IPS-18c (cell line): ENCODE results near the gene SLC25A10.
A peak's percentile ranks its signal among the peaks of the same experiment; 100 is the strongest.

Experiments used
- H3K4me3 ChIP-seq: 2 replicates; pipeline ENCODE4 v1.7.0; 2013; ENCODE audit warnings: low read depth, mild to moderate bottlenecking, low read length, moderate library complexity; ENCODE audit not compliant: insufficient read depth
- H3K9me3 ChIP-seq: one replicate; pipeline ENCODE4 v1.6.1; 2013; ENCODE audit warnings: mild to moderate bottlenecking, low read length, moderate library complexity; ENCODE audit not compliant: control insufficient read depth, insufficient read depth

The SLC25A10 gene

DNA sequence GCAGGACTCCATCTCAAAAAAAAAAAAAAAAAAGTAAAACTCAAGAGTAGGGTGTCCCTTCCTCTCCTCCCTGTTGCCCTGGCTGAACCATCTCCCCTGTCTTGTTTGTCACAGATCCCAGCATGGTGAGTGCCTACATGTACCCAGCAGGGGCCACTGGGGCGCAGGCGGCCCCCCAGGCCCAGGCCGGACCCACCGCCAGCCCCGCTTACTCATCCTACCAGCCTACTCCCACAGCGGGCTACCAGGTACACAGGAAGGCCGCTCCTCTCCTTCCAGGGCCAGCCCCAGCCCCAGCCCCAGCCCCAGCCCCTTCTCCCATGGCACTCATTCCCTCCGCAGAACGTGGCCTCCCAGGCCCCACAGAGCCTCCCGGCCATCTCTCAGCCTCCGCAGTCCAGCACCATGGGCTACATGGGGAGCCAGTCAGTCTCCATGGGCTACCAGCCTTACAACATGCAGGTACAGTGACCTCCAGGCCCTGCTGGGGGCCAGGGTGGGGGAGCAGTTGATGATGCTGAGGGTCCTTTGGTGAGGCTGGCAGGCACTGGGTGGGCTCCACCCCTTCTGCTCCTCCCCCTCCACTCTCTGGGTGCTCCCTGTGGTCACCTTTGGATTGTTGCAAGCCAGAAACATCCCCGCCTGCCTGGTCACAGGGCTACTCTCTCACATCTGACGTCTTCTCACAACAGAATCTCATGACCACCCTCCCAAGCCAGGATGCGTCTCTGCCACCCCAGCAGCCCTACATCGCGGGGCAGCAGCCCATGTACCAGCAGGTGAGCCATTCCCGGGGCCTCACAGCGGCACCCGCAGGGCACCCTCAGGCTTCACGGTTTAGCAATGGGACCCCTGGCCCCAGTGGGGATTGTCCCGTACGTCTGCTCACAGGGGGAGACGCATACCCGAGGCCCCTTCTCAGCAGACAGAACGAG, 11.5 kb upstream of the SLC25A10 start:
- H3K9me3 ChIP-seq, result no peaks in the 10 kb centered on the region
- no peak overlapping the region for H3K4me3 ChIP-seq

- Histone ChIP-seq H3K4me3 (peak overlapping the region; percentile 95; the same call in 1 of the 2 replicates), H3K9me3 (no peaks in the 10 kb centered on the region)
Observed at GRCh38 chr17:81701288-81702071, 10.6 kb upstream of the SLC25A10 start.

- H3K4me3 ChIP-seq, result peak within 1 kb of the TSS; percentile 95
- H3K9me3 ChIP-seq, result no peaks in the 10 kb centered on the region
Observed at GRCh38 chr17:81702934-81703746, 8.9 kb upstream of the SLC25A10 start, which contains the start of gene MRPL12. Gene MRPL12 (plus strand): TSS chr17:81703367. CDS start chr17:81703502, 135 bp downstream.

DNA sequence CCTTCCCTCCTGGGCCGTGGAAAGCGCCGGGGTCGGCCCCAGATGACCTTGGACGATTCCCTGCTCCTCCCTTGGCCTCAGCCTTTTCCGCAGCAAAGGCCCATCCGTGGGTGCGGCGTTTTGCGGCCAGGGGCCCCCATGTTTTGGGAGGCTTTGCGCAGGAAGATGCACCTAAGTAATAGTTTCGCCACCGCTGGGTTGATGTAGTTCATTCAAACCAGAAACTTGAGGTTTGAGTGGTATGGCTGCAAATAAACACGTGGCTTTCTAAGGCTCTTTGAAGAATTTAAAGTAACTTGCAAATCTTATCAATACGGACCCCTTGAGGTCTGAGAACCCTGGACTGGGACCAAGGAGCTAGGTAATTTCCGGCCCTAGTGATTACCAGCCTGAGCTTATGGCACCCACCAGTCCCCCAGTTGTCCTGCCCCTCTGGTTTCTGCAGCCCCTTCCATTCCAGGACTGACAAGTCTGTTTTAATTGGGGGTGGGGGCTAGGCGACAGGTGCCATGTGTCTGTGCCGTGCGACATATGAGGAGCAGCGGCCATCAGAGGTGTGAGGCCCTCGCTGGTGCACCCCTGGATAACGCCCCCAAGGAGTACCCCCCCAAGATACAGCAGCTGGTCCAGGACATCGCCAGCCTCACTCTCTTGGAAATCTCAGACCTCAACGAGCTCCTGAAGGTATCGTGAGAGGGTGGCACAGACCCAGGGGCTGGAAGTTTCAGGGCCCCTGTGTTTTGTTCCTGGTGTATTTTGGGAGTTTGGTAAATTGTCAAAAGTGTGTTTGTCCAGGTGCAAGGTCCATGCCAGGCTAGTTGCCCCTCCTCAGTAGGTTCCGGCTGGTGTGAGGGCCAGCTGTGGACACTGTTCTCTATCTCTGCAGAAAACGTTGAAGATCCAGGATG, 8.1 kb upstream of the SLC25A10 start:
- no peaks in the 10 kb centered on the region for H3K9me3 ChIP-seq
- peak overlapping the region; percentile 95 for H3K4me3 ChIP-seq

GRCh38 chr17:81705518-81706231, 6.4 kb upstream of the SLC25A10 start:
- no peaks in the 10 kb centered on the region for H3K9me3 ChIP-seq
- H3K4me3 ChIP-seq, result no peak overlapping the region

DNA sequence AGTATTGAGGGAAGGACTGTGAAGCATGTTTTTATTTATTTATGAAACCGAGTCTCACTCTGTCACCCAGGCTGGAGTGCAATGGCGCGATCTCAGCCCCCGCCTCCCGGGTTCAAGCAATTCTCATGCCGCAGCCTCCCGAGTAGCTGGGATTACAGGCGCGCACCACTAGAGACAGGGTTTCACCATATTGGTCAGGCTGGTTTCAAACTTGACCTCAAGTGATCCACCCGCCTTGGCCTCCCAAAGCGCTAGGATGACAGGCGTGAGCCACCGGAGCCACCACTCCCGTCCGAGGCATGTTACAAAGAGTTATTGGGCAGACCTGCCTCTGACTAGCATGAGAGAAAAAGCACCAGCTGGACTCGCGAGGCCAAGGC, 5.9 kb upstream of the SLC25A10 start:
- Histone ChIP-seq H3K9me3 (no peaks in the 10 kb centered on the region), H3K4me3 (no peak overlapping the region)

DNA sequence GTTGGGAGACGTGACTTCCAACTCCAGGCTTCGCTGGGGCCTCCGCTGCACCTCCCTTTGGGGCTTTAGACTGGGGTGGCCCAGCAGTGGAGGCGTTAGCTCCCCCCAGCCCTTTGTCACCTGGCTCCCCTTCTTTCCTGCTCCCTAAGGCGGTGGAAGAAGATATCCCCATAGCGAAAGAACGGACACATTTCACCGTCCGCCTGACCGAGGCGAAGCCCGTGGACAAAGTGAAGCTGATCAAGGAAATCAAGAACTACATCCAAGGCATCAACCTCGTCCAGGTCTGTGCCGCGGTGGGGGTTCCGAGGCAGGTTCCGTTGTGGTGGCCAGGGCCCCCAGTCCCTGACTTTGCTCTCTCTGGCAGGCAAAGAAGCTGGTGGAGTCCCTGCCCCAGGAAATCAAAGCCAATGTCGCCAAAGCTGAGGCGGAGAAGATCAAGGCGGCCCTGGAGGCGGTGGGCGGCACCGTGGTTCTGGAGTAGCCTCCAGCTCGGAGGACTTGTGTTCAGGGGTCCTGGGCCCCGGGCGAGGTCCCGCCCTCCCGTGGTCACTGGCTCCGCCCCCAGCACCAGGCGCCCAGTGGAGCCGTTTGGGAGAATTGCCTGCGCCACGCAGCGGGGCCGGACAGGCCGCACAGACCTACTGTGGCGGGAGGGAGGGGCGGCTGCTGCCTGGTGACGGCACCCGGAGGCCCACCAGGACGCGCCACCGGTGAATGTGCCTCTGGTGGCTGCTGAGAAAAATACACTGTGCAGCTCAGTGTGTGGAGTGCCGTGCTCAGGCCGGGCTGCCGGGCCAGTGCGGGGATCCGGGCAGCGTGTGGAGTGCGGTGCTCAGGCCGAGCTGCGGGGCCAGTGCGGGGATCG, 5.1 kb upstream of the SLC25A10 start:
- Histone ChIP-seq H3K4me3 (no peak overlapping the region), H3K9me3 (no peaks in the 10 kb centered on the region)

GRCh38 chr17:81707725-81708646, 4.1 kb upstream of the SLC25A10 start:
- no peak overlapping the region for H3K4me3 ChIP-seq
- H3K9me3 ChIP-seq, result no peaks in the 10 kb centered on the region

DNA sequence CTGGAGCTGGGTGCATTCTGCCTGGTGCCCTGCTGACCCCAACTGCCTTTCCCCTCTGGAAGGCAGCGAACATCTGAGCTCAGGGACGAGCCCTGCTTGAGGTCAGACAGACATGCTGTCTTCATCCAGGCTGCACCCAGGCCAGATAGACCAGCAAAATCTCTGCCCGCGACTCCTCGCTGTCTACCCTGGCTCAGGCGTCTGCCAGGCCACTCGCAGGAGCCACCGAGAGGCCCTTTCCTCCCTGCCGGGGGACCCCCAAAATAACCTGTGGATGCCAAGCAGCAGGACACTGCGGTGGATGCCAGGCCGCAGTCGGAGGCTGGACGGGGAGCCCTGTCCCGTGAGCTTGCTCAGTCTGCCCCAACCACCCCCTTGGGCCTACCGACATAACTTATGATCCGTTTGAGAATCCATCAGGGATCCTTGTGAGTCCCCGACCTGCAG, 3.3 kb upstream of the SLC25A10 start:
- Histone ChIP-seq H3K4me3 (no peak overlapping the region), H3K9me3 (no peaks in the 10 kb centered on the region)

DNA sequence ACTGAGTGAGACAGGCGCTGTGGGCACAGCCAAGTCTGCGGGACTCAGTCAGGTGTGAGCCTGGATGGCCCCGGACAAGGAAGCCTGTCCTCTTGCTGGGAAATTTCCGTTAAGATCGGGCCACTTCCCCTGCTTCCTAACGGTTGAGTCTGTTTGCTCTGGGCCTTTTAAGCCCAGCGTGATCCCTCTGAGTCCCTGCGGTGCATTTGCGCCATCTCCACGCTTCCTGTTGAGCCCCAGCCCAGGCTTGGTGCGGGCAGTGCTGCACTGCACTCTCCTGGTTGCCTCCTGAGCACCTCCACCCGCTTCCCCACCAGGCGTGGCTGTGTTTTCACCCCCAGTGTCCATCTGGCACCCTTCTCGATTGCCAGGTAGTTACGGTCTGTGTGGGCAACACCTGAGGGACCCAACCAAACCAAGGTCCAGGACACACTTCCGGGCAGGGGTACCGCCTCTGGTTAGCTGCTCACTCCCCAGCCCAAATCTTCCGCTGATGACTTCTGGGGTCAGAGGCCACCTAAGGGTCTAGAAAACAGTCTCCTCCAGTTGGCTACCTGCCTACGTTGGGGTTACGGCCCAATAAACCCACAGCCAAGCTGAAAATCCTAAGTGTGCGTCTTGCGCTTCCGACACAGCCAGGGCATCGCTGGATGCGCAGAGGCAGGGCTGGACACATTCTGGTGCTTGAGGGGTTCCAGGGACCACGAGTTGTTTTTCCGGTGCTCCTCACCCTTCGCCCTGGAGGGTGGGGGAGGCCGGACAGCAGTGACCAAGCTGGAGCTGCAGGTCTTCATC, 1.4 kb upstream of the SLC25A10 start:
- Histone ChIP-seq H3K4me3 (peak overlapping the region; percentile 56), H3K9me3 (no peaks in the 10 kb centered on the region)

DNA sequence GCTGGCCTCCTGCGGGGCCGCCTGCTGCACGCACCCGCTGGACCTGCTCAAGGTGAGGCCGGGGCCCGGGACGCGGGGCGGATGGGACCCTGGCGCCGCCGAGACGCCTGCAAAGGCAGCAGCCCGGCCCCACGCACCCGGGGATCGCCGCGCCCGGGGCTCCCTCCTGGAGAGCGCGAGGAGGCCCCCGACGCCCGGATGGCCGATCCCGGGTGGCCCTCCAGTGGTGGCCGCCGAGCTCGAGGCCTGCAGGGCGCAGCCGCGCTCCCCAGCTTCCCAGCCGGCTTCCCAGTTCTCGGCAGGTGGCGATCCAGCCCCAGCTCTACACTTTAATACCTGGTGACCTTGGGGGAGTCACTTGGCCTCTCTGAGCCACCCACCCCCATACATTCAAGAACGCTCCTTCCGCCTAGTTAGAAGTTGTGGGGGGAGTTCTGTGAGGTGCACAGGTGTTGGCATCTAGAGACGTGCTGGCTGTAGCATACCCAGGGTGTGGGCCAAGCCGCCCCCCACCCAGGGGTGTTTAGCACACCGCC, 452 bp downstream of the SLC25A10 start:
- Histone ChIP-seq H3K4me3 (peak overlapping the region; percentile 77), H3K9me3 (no peaks in the 10 kb centered on the region)

- Histone ChIP-seq H3K4me3 (peak overlapping the region; percentile 77), H3K9me3 (no peaks in the 10 kb centered on the region)
Observed at GRCh38 chr17:81713004-81713555, 996 bp downstream of the SLC25A10 start.
